Renal pelvis (tissue), 4 donors: Measurements from ENCODE around the gene EYS. TPM values are rescaled to one million over a fixed set of nuclear protein-coding genes. Genes with fewer than 3 reads are reported as not detected.

Experiments used
- DNase-seq: peaks from one replicate; pipeline ENCODE4 v3.0.0-alpha.2; 2013
- polyA plus RNA-seq, 3 donors: library from polyadenylated mRNA; unstranded; fragments of 120-200 nt; gene quantifications; one replicate each; pipeline ENCODE4 v1.2.1, GENCODE V29; 2013; ENCODE audit not compliant: insufficient read length in 3 of 3

The EYS gene
- polyA plus RNA-seq, 3 donors, result 0.50 to 1.2 (median 0.82) TPM

GRCh38 chr6:64724091-64724490 lies 982.9 kb downstream of the EYS start:
- DNase-seq, result no peak

- no peak for DNase-seq
Observed at GRCh38 chr6:64723327-64724058, 983.5 kb downstream of the EYS start.

- no peak for DNase-seq
Observed at GRCh38 chr6:64721865-64722264, 985.2 kb downstream of the EYS start.

GRCh38 chr6:64717281-64717680 lies 989.7 kb downstream of the EYS start:
- no peak for DNase-seq

- no peak for DNase-seq
Observed at GRCh38 chr6:64715624-64716023, 991.4 kb downstream of the EYS start.

GRCh38 chr6:64714073-64714472 lies 993.0 kb downstream of the EYS start:
- DNase-seq, result no peak

- no peak for DNase-seq
Observed at GRCh38 chr6:64713175-64713574, 993.9 kb downstream of the EYS start.

- DNase-seq, result no peak
Observed at GRCh38 chr6:64712606-64713005, 994.4 kb downstream of the EYS start.

GRCh38 chr6:64703922-64704321 lies 1003.1 kb downstream of the EYS start:
- no peak for DNase-seq

GRCh38 chr6:64696053-64696452 lies 1011.0 kb downstream of the EYS start:
- DNase-seq, result no peak

- DNase-seq, result no peak
Observed at GRCh38 chr6:64694356-64694755, 1012.7 kb downstream of the EYS start.

- no peak for DNase-seq
Observed at GRCh38 chr6:64691064-64691463, 1016.0 kb downstream of the EYS start.

GRCh38 chr6:64685401-64685800 lies 1021.6 kb downstream of the EYS start:
- no peak for DNase-seq

GRCh38 chr6:64683682-64684081 lies 1023.3 kb downstream of the EYS start:
- DNase-seq, result no peak

- DNase-seq, result no peak
Observed at GRCh38 chr6:64681416-64682160, 1025.4 kb downstream of the EYS start.

- DNase-seq, result no peak
Observed at GRCh38 chr6:64680446-64680845, 1026.6 kb downstream of the EYS start.

- DNase-seq, result no peak
Observed at GRCh38 chr6:64679416-64679815, 1027.6 kb downstream of the EYS start.

- DNase-seq, result no peak
Observed at GRCh38 chr6:64672651-64673050, 1034.4 kb downstream of the EYS start.

GRCh38 chr6:64672131-64672530 lies 1034.9 kb downstream of the EYS start:
- DNase-seq, result no peak

GRCh38 chr6:64665137-64665536 lies 1041.9 kb downstream of the EYS start:
- no peak for DNase-seq

GRCh38 chr6:64664480-64664879 lies 1042.5 kb downstream of the EYS start:
- DNase-seq, result no peak

- no peak for DNase-seq
Observed at GRCh38 chr6:64644024-64644423, 1063.0 kb downstream of the EYS start.

GRCh38 chr6:64630901-64631300 lies 1076.1 kb downstream of the EYS start:
- no peak for DNase-seq

GRCh38 chr6:64622944-64623343 lies 1084.1 kb downstream of the EYS start:
- no peak for DNase-seq
